Heart right ventricle (tissue), 16 donors: ENCODE measurements around the gene LTBR. TPM values are rescaled to one million over a fixed set of nuclear protein-coding genes. Genes with fewer than 3 reads are reported as not detected.
A peak's percentile ranks its signal among the peaks of the same experiment; 100 is the strongest.

Source experiments
- ATAC-seq, 8 donors: fragments of 200-7000 bp; cut with Tn5 transposase; one replicate each; pipeline ENCODE4 v1.9.1; 2020; ENCODE audit warnings: mild to moderate bottlenecking in 8 of 8, moderate library complexity in 8 of 8, moderate number of reproducible peaks in 1 of 8
- DNase-seq, 2 donors: peaks; one replicate each; pipeline ENCODE4 v3.0.0-alpha.2; 2020
- H3K27ac ChIP-seq, 10 donors: fragments of 200-600 bp; sonication (generic) in 2 of 10; one replicate each; pipeline versions ENCODE4 v1.5.0 to v1.8.0; 2020 to 2022; ENCODE audit warnings: mild to moderate bottlenecking in 3 of 10
- H3K27me3 ChIP-seq, 7 donors: fragments of 200-600 bp; one replicate each; pipeline ENCODE4 v1.8.0; 2021 to 2022; ENCODE audit warnings: mild to moderate bottlenecking in 2 of 7
- H3K36me3 ChIP-seq, 9 donors: fragments of 200-600 bp; sonication (generic) in 1 of 9; one replicate each; pipeline versions ENCODE4 v1.5.0 to v1.8.0; 2020 to 2022; ENCODE audit warnings: mild to moderate bottlenecking in 2 of 9
- H3K4me1 ChIP-seq, 9 donors: fragments of 200-600 bp; sonication (generic) in 1 of 9; one replicate each; pipeline versions ENCODE4 v1.5.0 to v1.8.0; 2020 to 2022; ENCODE audit warnings: mild to moderate bottlenecking in 4 of 9
- H3K4me3 ChIP-seq, 10 donors: fragments of 200-600 bp; sonication (generic) in 2 of 10; one replicate each; pipeline versions ENCODE4 v1.5.0 to v1.8.0; 2020 to 2022; ENCODE audit warnings: mild to moderate bottlenecking in 7 of 10, moderate library complexity in 2 of 10
- H3K9me3 ChIP-seq, 11 donors: fragments of 200-600 bp in 10 of 11; sonication (generic) in 2 of 11; one replicate each; pipeline versions ENCODE4 v1.5.0 to v1.8.0; 2013 to 2022; ENCODE audit warnings: mild to moderate bottlenecking in 2 of 11, control low read depth in 1 of 11, moderate library complexity in 1 of 11
- CTCF ChIP-seq, 9 donors: fragments of 200-600 bp; sonication (generic) in 2 of 9; IDR thresholded peaks; one replicate each; pipeline versions ENCODE4 v1.5.0 to v1.8.0; 2021 to 2022; ENCODE audit warnings: antibody characterized with exemption in 9 of 9, mild to moderate bottlenecking in 5 of 9, moderate library complexity in 1 of 9
- WGBS, 2 donors: extraction: QIAGEN DNeasy Blood & Tissue Kit; methylation state at CpG; one replicate each; pipeline ENCODE4 v1.1.7; 2013; ENCODE audit warnings: inconsistent platforms in 1 of 2; 5-methylcytosine and 5-hydroxymethylcytosine counted together
- intact Hi-C, 10 donors: fragments of 100-400 bp; cut with DNase I; formaldehyde crosslinking; loops; one replicate each; pipeline versions ENCODE4 v1.11.1 to v1.14.2; 2022
- polyA plus RNA-seq, 2 donors: library from polyadenylated mRNA; stranded (reverse); fragments of 200-250 nt; gene quantifications; one replicate each; pipeline ENCODE4 v1.2.3, GENCODE V29; 2013
- total RNA-seq, 10 donors: library from RNA; stranded (reverse); fragmentation: NEBNext Ultra II Directional in 3 of 10; extraction: Animal tissue kit (Norgen Biotek cat#: 25700) in 3 of 10; gene quantifications; one replicate each; pipeline versions ENCODE4 v1.2.1 to v1.2.4, GENCODE V29; 2021 to 2023
- donor health status: Arrhythmogenic right ventricular cardiomyopathy.
- donor health status: ischemic (EF 13 %, LVEDD 7.1; RV severe dilation, severe dysfunction).
- donor health status: healthy with polysubstance abuse.
- donor health status: DM: no; HTN: yes; CAD: no.
- donor health status: DM: no; HTN: no; CAD: no.
- donor health status: ischemic (EF 25% LVEDD 6.9; RV normal size, moderate dysfunction).
- donor health status: ischemic (EF 25% LVEDD 5.7; RV mildly dilated, moderate dysfunction).
- donor health status: healthy.
- donor health status: DM: yes; HTN: yes; CAD: no.
- donor health status: Ischemic cardiomyopathy.
- donor health status: ischemic (EF 35%, LVEDD 5.7; RV mildly dilated, moderate dysfunction).
- donor health status: nonischemic (EF 11% LVEDD 7.7; RV severe dilation, severe dysfunction).
- donor health status: DM: yes; HTN: yes; CAD: no.
- donor health status: PGD.
- donor health status: ischemic (EF 29% LVEDD 5.4; RV normal size, mild dysfunction).
- donor health status: nonischemic (EF 23%, LVEDD 6.1; RV moderate dilation, normal function).

LTBR gene
- total and polyA plus RNA-seq, 12 donors: 14.1 to 49.1 (median 26.9) TPM

- H3K4me3 ChIP-seq: peak overlapping the region in 7 of 10 donors; percentile 14 to 47 (median 34)
- intact Hi-C loops: no loop called here
- DNase-seq: peak; percentile 54 to 79
- peaks cover 0 to 32% (median 12%) of the 10 kb centered on the region in 9 donors for H3K4me1 ChIP-seq
- peak overlapping the region in 9 of 10 donors; percentile 33 to 83 (median 55) for H3K27ac ChIP-seq
- ATAC-seq: peak; percentile 70 to 93 (median 83)
- no peak for TF ChIP-seq CTCF (IDR thresholded peaks at IDR 0.05)
- no peaks in the 10 kb centered on the region for H3K36me3 ChIP-seq
- 36 to 43% methylated on average over 19 of the region's 19 CpGs for WGBS, 2 donors
- no peaks in the 10 kb centered on the region for H3K27me3 ChIP-seq
- H3K9me3 ChIP-seq: no peaks in the 10 kb centered on the region
These were observed 46.4 kb downstream of the LTBR start for GRCh38 chr12:6430124-6430989.

DNA sequence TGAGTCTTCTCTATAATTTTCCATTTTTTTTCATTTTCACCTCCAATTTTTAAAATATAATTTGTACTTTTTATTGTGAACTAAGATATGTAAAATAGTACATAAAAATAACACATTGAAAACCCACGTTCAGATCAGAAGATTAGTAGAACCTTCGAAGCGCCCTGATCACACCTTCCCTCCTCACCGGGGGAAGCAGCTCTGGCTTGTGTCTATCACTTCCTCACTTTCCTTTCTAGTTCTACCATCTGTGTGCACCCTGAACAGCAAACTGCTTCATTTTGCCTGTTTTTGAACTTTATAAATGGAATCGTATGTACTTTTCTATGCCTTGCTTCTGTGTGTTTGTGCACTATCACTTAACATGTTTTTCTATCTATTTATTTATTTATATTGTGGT is 49.0 kb downstream of the LTBR start:
- intact Hi-C loops: no loop called here
- no peaks in the 10 kb centered on the region for H3K27me3 ChIP-seq
- no peak overlapping the region for H3K27ac ChIP-seq
- ATAC-seq (no peak), DNase-seq (no peak)
- H3K4me3 ChIP-seq: no peak overlapping the region
- no peaks in the 10 kb centered on the region for H3K36me3 ChIP-seq
- TF ChIP-seq CTCF (IDR thresholded peaks at IDR 0.05): no peak
- 84 to 85% methylated on average over 5 of the region's 5 CpGs for WGBS, 2 donors
- peaks cover 0 to 20% (median 12%) of the 10 kb centered on the region in 9 donors for H3K4me1 ChIP-seq
- H3K9me3 ChIP-seq: no peaks in the 10 kb centered on the region

DNA sequence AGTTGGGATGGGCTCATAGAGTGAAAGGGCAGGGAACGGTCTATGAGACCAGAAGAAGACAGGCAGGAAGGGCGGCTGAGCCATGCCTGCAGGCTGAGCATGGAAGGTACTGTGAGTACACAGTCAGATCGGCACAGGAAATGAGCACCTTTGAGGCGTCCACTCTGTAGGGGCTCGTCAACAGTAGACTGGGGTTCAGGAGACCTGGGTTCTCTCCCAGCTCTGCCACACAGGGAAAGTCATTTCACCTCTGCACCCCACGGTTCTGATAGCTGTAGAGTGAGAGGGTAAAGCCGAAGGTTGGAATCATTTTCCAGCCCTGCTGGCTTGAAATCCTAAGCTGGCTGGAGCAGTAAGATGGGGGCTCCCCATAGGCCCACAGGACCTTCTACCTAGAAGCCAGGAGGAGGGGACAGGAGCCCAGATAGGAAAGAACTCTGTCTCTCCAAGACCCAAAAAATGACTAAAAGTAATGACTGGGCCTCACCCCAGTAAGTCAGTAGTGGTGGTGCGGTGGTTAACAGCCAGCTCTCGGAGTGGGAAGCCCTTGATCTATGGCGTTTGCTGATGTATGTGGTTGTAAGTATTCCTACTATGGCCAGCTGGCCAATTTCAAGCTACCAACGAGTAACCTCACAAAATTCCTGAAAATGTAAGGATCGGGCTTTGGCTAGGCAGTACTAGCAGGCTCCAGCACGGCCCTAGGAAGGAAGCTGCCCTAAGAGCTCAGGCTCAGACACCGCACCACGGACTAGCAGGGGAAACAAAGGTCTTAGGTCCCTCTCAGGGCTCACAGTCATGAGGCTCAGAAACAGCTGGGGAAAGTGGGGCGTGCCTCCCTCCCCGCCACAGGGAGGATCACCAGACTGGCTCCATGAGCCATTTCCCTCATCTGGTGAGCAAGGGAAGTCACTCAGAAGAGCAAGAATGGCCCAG is 50.5 kb downstream of the LTBR start:
- Histone ChIP-seq H3K36me3 (peaks cover 0 to 4% (median 0%) of the 10 kb centered on the region in 9 donors), H3K4me1 (peaks cover 0 to 20% (median 12%) of the 10 kb centered on the region in 9 donors), H3K4me3 (no peak overlapping the region), H3K27ac (peak overlapping the region in 1 of 10 donors; percentile 31), H3K9me3 (no peaks in the 10 kb centered on the region), H3K27me3 (no peaks in the 10 kb centered on the region)
- 84 to 87% methylated on average over 17 of the region's 17 CpGs for WGBS, 2 donors
- intact Hi-C loops: no loop called here
- no peak for TF ChIP-seq CTCF (IDR thresholded peaks at IDR 0.05)
- no peak for ATAC-seq
- DNase-seq: no peak
